Motor neuron (in vitro differentiated cells): ENCODE data around the gene MYO5A. TPM values are rescaled to one million over a fixed set of nuclear protein-coding genes. Genes with fewer than 3 reads are reported as not detected.
"Not testable (repeated sequence)": the region's sequence is repeated elsewhere in the genome, so short reads cannot be mapped to it uniquely, and the experiment has no call there.

ENCODE experiments used
- ATAC-seq, 8 experiments: fragments of 200-7000 bp; cut with Tn5 transposase; replicated peaks in 6 of 8; 2 replicates each; pipeline ENCODE4 v1.8.0; 2021; ENCODE audit warnings: mild to moderate bottlenecking in 8 of 8, moderate library complexity in 8 of 8
- H3K27ac ChIP-seq, 2 donors: fragments of 250-450 bp; sonication (Bioruptor Pico); 2 replicates each; pipeline ENCODE4 v1.9.0; 2021; ENCODE audit warnings: antibody characterized with exemption in 2 of 2, mild to moderate bottlenecking in 2 of 2, moderate library complexity in 1 of 2
- H3K4me1 ChIP-seq, 2 donors: fragments of 250-450 bp; sonication (Bioruptor Pico); replicated peaks in 1 of 2; 2 replicates each; pipeline ENCODE4 v1.6.1; 2021; ENCODE audit warnings: antibody characterized with exemption in 2 of 2, mild to moderate bottlenecking in 2 of 2, moderate library complexity in 1 of 2
- H3K4me3 ChIP-seq, 5 donors: fragments of 250-450 bp; sonication (Bioruptor Pico); 2 replicates each; pipeline ENCODE4 v1.9.0; 2021; ENCODE audit warnings: antibody characterized with exemption in 5 of 5, mild to moderate bottlenecking in 5 of 5, moderate library complexity in 4 of 5
- WGBS, 10 experiments: fragments of 450-650 bp; shearing (Covaris generic); methylation state at CpG; one replicate each; pipeline ENCODE4 v1.0.0; 2022; 5-methylcytosine and 5-hydroxymethylcytosine counted together
- in situ Hi-C, 9 experiments: fragments of 400-800 bp; cut with MboI; loops; one replicate each; pipeline ENCODE4 v1.15.0; 2021; ENCODE audit warnings: low sequenced_read_pairs in 9 of 9, low pct_unique_long_range_greater_than_20kb in 2 of 9; ENCODE audit not compliant: unreplicated experiment in 9 of 9
- total RNA-seq, 8 experiments: library from RNA; unstranded; fragments of 300-600 nt; gene quantifications; 2 replicates each; pipeline versions ENCODE4 v1.2.3 to v1.2.4, GENCODE V29; 2022

MYO5A gene
- total RNA-seq, 8 experiments from 2014 or later, result 8.3 to 74.1 (median 39.8) TPM

DNA sequence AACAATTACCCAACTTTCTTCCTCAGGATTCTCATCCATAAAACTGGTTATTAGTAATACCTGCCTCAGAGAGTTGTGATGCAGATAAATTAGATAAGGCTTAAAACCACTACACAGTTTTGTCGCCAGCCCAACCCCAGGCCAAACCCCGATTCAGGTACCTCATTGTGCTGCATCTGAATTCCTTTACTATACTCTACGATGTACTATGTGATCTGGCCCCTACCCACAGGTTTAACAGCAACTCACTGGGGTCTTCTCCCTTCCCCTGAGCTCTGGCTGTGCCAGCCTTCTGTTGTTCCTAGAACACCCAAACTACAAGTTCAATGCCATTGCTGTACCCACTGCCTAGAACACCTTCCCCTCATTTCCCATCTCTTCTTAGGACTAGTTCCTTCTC is 64.6 kb downstream of the MYO5A start:
- WGBS, 10 experiments, result 67 to 100% (median 100%) methylated on average over 1 to 3 of the region's 3 CpGs
- Histone ChIP-seq H3K4me1 (no peaks in the 10 kb centered on the region), H3K4me3 (no peak overlapping the region), H3K27ac (no peak overlapping the region)
- in situ Hi-C loops, result no loop called here
- no peak for ATAC-seq

DNA sequence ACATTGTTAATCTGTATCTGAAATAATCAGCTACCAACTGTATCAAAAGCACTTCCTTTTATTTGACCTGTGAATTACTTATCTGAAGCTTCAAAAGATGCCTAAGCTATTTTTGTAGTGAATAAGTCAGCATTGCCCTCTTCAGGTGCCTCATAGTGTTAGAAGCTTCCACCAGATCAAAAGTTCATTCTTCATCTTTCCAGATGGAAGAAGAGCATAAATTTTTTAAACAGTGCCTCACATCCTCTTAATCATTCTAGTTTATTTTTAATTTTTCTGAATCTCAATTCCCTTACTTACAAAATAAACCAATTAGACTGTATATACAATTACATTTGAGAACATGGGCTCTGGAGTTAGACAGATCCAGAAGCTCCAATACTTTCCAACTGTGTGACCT is 65.0 kb downstream of the MYO5A start:
- ATAC-seq, result peak in 1 of 8 experiments; percentile 17
- H3K27ac ChIP-seq, result no peak overlapping the region
- no peak overlapping the region for H3K4me3 ChIP-seq
- in situ Hi-C loops, result no loop called here
- no peaks in the 10 kb centered on the region for H3K4me1 ChIP-seq

DNA sequence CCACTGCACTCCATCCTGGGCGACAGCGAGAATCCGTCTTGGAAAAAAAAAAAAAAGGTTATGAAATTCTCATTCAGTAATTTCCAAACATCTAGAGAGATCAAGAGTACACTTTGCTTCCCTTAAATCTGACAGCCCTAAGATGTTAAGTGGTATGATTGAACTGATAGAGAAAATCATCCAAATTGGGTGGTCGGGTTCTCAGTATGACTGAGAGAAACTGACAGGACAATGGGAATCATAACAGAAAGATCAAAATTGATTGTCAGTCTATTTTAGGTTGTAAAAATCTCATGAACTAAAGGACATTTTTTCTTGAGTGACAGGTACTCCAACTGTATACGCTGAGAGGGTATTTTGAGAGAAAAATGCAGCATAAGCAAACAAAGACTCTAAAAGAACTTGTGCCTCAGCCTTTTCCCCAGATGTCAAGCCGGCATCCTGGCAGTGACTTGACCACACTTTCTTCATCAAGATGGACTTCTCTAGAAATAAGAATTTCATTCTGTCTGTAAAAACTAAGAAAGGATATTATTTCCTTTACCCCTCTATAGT is 65.8 kb downstream of the MYO5A start:
- 20 to 100% (median 99%) methylated on average over 1 to 6 of the region's 6 CpGs; no CpG with 5 or more reads in 1 of the 10 experiments for WGBS, 10 experiments
- no peak for ATAC-seq
- in situ Hi-C loops, result no loop called here

DNA sequence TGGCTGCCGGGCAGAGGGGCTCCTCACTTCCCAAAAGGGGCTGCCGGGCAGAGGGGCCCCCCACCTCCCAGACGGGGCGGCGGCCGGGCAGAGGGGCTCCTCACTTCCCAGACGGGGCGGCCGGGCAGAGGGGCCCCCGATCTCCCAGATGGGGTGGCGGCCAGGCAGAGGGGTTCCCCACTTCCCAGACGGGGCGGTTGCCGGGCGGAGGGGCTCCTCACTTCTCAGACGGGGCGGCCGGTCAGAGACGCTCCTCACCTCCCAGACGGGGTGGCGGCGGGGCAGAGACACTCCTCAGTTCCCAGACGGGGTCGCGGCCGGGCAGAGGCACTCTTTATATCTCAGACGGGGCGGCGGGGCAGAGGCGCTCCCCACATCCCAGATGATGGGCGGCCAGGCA is 69.0 kb downstream of the MYO5A start:
- ATAC-seq, in situ Hi-C loops, H3K27ac ChIP-seq, H3K4me1 ChIP-seq, H3K4me3 ChIP-seq: not testable (repeated sequence)
- 83% methylated on average over 1 of the region's 31 CpGs; no CpG with 5 or more reads in 9 of the 10 experiments for WGBS, 10 experiments

More for the DNA sequence above, 65.8 kb downstream of the MYO5A start:
- H3K4me1 ChIP-seq, result no peaks in the 10 kb centered on the region
- H3K4me3 ChIP-seq, result no peak overlapping the region
- no peak overlapping the region for H3K27ac ChIP-seq

DNA sequence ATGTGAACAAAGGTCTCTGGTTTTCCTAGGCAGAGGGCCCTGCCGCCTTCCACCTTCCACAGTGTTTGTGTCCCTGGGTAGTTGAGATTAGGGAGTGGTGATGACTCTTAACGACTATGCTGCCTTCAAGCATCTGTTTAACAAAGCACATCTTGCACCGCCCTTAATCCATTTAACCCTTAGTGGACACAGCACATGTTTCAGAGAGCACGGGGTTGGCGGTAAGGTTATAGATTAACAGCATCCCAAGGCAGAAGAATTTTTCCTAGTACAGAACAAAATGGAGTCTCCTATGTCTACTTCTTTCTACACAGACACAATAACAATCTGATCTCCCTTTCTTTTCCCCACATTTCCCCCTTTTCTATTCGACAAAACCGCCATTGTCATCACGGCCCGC is 69.4 kb downstream of the MYO5A start:
- H3K27ac ChIP-seq, ATAC-seq, in situ Hi-C loops, H3K4me1 ChIP-seq, H3K4me3 ChIP-seq: not testable (repeated sequence)
- 40 to 100% (median 93%) methylated on average over 1 to 4 of the region's 9 CpGs; no CpG with 5 or more reads in 6 of the 10 experiments for WGBS, 10 experiments

DNA sequence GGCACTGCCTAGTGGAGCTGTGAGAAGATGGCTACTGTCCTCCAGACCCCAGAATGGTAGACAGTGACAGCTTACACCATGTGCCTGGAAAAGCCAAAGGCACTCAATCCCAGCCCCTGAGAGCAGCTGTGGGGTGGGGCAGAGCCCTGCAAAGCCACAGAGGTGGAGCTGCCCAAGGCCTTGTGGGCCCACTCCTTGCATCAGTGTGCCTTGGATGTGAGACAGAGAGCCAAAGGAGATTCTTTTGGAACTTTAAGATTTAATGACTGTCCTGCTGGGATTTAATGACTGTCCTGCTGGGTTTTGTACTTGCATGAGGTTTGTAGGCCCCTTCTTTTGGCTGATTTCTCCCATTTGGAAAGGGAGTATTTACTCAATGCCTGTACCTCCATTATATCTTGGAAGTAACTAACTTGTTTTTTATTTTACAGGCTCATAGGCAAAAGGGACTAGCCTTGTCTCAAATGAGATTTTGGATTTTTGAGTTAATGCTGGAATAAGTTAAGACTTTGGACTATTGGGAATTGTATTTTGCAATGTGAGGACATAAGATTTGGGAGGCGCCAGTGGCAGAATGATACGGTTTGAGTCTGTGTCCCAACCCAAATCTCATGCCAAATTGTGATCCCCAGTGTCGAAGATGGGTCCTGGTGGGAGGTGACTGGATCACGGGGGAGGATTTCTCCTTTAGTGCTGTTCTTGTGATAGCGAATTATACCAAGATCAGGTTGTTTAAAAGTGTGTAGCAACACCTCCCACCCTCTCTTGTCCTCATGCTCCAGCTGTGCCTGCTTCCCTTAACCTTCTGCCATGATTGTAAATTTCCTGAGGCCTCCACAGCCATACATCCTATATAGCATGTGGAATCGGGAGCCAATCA is 80.4 kb downstream of the MYO5A start:
- Histone ChIP-seq H3K27ac (no peak overlapping the region), H3K4me1 (no peaks in the 10 kb centered on the region), H3K4me3 (no peak overlapping the region)
- ATAC-seq, result peak in 3 of 8 experiments; percentile 63 to 98 (median 68)
- in situ Hi-C loops, result no loop called here
- WGBS, 10 experiments, result 37 to 100% (median 88%) methylated on average over 2 to 6 of the region's 6 CpGs; no CpG with 5 or more reads in 1 of the 10 experiments

DNA sequence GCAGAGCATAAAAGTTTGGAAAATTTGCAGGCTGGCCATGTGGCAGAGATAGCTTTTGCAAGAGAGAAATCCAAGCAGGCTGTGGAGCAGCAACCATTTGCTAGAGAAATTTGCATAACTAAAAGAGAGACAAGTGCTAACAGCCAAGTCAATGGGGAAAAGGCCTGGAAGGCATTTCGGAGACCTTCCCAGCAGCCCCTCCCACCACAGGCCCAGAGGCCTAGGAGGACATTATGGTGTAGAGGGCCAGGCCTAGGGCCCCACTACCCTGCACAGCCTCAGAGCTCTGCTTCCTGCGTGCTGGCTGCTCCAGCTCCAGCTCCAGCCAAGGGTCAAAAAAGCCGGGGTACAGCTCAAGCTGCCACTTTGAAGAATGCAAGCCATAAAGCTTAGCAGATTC is 82.7 kb downstream of the MYO5A start:
- Histone ChIP-seq H3K27ac (no peak overlapping the region), H3K4me1 (no peaks in the 10 kb centered on the region), H3K4me3 (no peak overlapping the region)
- 83 to 100% (median 100%) methylated on average over 1 to 2 of the region's 3 CpGs; no CpG with 5 or more reads in 4 of the 10 experiments for WGBS, 10 experiments
- peak in 2 of 8 experiments; percentile 12 to 32 for ATAC-seq
- in situ Hi-C loops, result no loop called here

DNA sequence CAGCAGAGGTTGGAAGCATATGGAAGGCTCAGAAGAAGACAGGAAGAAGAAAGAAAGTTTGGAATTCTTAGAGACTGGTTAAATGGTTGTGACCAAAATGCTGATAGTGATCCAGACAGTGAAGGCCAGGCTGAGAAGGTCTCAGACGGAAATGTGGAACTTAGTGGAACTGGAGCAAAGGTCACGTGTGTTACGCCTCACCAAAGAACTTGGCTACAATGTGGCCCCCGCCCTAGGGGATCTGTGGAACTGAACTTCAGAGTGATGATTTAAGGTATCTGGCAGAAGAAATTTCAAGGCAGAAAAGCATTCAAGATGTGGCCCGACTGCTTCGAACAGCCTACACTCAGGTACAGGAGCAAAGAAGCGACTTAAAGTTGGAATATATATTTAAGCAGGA is 83.1 kb downstream of the MYO5A start:
- WGBS, 10 experiments, result 45 to 100% (median 90%) methylated on average over 3 to 7 of the region's 7 CpGs; no CpG with 5 or more reads in 1 of the 10 experiments
- Histone ChIP-seq H3K4me3 (no peak overlapping the region), H3K27ac (no peak overlapping the region), H3K4me1 (no peaks in the 10 kb centered on the region)
- in situ Hi-C loops, result no loop called here
- no peak for ATAC-seq

DNA sequence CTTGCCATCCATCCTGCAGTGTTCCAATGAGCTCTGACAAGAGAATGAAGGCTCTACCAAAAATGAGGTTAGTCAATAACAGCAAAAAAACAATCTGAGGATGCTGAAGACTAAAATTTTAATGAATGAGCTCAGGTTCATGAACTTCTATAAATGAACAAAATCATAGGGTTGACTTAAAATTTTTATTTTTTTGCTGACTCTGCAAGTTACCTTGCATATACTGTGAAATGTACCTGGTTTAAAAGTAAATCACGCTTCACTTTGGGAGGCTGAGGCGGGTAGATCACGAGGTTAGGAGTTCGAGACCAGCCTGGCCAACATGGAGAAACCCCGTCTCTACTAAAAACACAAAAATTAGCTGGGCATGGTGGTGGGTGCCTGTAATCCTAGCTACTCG is 85.5 kb downstream of the MYO5A start:
- ATAC-seq, H3K27ac ChIP-seq, H3K4me3 ChIP-seq, H3K4me1 ChIP-seq, in situ Hi-C loops: not testable (repeated sequence)
- 80 to 100% (median 90%) methylated on average over 1 to 6 of the region's 6 CpGs; no CpG with 5 or more reads in 5 of the 10 experiments for WGBS, 10 experiments

DNA sequence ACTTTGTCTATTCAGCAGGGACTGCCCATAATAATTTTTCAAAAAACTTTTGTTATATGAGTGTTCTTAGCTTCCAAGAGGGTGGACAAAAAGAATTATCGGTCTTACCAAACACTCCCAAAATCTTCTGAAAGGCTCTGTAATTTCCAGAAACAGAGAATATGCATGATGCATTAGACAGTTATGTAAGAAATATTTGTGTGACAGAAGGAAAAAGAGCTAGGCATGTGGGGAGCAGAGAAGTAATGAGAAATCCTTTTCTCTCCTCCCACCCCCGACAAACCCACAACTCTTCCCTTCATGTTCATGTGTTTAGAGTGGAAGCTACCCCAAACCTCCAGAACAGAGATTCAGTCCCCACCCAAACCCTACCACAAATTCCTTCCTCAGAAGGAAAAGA is 86.8 kb downstream of the MYO5A start:
- in situ Hi-C loops, result no loop called here
- H3K27ac ChIP-seq, result no peak overlapping the region
- 0 to 100% (median 81%) methylated on average over 1 to 2 of the region's 2 CpGs; no CpG with 5 or more reads in 2 of the 10 experiments for WGBS, 10 experiments
- ATAC-seq, result peak in 2 of 8 experiments; percentile 38 to 52
- no peaks in the 10 kb centered on the region for H3K4me1 ChIP-seq
- no peak overlapping the region for H3K4me3 ChIP-seq

DNA sequence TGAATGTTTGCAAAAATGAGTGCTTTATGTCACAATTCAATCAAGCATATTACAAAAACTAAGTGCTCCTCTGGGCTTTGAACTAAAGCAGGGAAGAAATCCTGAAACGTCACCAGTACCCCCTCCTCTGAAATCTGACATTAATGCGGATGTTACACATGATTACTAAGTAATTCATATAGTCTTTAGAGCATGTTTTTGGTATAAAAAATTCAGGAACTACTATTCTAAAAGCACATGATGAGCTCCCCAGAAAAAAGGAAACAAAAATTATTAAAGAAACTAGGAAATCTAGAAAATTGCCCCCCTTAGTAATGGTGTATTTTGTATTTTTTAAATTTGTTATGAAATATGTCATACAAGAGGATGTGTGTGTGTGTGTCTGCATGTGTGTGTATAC is 87.7 kb downstream of the MYO5A start:
- Histone ChIP-seq H3K4me1 (no peaks in the 10 kb centered on the region), H3K27ac (no peak overlapping the region), H3K4me3 (no peak overlapping the region)
- no peak for ATAC-seq
- in situ Hi-C loops, result no loop called here
- WGBS, 10 experiments, result 53 to 100% (median 80%) methylated on average over 1 to 2 of the region's 2 CpGs; no CpG with 5 or more reads in 2 of the 10 experiments

DNA sequence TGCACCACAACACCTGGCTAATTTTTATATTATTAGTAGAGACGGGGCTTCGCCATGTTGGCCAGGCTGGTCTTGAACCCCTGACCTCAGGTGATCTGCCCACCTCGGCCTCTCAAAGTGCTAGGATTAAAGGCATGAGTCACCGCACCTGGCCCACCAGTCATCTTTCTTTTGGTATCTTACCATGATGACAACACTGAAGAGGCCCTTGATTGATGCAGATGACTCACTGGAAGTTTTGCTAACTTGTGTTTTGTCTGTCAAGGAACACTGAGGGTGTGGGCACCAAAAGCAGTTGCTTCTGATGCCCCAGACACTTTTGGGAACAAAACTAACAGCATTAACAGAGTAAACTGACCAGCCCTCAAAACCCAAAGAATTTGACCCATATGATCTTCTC is 88.3 kb downstream of the MYO5A start:
- Histone ChIP-seq H3K4me3 (no peak overlapping the region), H3K4me1 (no peaks in the 10 kb centered on the region), H3K27ac (no peak overlapping the region)
- WGBS, 10 experiments, result 20 to 100% (median 67%) methylated on average over 1 to 4 of the region's 4 CpGs; no CpG with 5 or more reads in 3 of the 10 experiments
- peak in 2 of 8 experiments; percentile 73 to 81 for ATAC-seq
- in situ Hi-C loops, result no loop called here

DNA sequence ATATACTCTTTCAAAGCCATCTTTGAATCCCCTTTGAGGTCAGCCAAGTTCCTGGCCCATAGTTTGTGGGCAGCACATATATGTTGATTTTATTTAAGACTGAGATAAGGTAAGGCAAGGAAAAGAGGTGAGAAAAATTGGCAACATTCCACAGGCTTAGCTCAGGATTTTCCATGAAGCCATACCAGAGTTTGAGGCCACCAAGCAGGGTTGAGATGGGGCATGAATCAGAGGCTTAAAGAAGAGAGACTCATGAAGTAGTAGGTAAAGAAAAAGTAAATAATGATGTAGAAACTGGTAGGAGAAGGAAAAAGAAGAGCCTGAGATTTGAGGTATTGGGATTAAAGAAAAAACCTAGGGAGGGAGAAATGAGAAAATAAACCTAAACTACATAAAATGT is 89.2 kb downstream of the MYO5A start:
- ATAC-seq, result no peak
- Histone ChIP-seq H3K27ac (no peak overlapping the region), H3K4me1 (no peaks in the 10 kb centered on the region), H3K4me3 (no peak overlapping the region)
- in situ Hi-C loops, result no loop called here
